A204.1 (cell line): ENCODE measurements around the gene OR4B1.
"Not testable (repeated sequence)": the region's sequence is repeated elsewhere in the genome, so short reads cannot be mapped to it uniquely, and the experiment has no call there.

Experiments
- FAIRE-seq: peaks from 2 replicates; lab custom pipeline; 2012; peaks lifted over from hg19 to GRCh38; lab: Jason Lieb, UNC

OR4B1 gene, protein sequence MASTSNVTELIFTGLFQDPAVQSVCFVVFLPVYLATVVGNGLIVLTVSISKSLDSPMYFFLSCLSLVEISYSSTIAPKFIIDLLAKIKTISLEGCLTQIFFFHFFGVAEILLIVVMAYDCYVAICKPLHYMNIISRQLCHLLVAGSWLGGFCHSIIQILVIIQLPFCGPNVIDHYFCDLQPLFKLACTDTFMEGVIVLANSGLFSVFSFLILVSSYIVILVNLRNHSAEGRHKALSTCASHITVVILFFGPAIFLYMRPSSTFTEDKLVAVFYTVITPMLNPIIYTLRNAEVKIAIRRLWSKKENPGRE

GRCh38 chr11:48216510-48216909 lies at the start of gene OR4B1:
OR4B1 (plus strand) TSS chr11:48216810; CDS start chr11:48216810, 0 bp downstream.
- no peak for FAIRE-seq

DNA sequence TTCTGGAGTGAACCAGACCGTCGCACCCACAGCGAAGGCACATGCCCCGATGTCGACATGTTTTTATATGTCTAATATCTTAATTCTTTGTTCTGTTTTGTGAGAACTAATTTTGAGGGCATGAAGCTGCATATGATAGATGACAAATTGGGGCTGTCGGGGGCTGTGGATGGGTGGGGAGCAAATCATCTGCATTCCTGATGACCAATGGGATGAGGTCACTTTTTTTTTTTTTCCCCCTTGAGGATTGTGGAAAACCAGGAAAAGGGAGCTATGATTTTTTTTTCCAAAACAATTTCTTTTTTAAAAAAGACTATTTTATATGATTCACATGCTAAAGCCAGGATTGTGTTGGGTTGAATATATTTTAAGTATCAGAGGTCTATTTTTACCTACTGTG lies 49.2 kb upstream of the OR4B1 start:
- no peak for FAIRE-seq

- no peak for FAIRE-seq
Observed at GRCh38 chr11:48168815-48169214, 47.8 kb upstream of the OR4B1 start.

- FAIRE-seq, result no peak
Observed at GRCh38 chr11:48169259-48169658, 47.4 kb upstream of the OR4B1 start.

DNA sequence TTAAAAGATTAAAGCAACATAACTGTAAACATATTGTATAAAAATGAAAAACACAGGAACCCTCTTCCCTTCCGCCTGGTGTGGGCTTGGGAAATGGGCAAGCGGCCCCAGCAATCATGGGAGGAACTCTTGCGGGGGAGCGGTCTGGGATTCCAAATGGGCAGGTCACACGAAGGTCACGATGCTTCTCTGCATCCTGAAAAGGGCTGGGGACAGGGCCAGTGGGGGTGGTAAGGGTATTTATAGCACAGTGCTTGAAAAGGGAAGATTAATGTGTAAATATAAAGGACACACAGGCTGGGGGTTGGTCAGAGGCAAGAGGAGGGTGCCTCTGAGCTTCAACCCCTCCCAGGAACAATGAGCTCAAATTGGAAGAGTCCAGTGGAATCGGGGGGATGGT lies 46.9 kb upstream of the OR4B1 start:
- no peak for FAIRE-seq

DNA sequence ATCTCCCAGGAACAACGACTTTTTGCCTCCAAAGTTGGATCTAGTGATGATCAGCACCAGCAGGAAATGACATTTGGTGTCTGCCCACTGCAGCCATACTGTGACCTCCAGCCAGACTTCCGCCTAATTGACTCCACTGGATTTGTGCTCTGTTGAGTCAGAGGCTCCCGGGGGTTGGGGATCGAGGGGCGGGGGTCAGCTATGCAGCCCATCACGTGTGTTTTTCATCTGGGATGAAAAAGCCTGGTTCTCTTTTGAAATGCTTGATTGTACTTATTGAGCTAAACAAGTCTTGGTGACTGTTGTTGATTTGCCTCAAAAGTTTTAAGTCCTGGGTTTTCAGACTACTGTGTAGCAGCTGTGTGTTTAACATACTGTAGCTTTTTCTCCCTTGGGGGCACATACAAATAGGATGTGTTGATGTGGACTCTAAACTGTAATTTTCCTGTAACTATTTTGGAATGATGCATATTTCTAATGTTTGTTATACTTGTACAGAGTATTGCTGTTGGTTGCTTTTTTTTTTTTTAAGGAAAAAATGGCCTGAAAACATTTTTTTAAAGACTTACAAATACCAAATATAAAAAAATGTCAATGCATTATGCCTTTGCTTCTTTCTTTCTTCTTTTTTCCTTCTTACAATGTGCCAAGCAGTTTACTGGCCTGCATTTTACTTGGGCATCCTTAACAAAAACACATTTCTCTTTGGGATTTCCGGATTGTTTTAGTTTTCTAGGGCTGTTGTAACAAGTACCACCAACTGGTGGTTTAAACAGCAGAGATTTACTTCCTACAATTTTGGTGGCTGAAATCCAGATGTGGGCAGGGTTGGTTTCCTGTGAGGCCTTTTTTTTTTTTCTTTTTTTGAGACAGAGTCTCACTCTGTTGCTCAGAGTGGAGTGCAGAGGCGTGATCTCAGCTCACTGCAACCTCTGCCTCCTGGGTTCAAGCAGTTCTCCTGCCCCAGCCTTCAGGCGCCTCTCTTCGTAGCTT lies 46.1 kb upstream of the OR4B1 start:
- no peak for FAIRE-seq

DNA sequence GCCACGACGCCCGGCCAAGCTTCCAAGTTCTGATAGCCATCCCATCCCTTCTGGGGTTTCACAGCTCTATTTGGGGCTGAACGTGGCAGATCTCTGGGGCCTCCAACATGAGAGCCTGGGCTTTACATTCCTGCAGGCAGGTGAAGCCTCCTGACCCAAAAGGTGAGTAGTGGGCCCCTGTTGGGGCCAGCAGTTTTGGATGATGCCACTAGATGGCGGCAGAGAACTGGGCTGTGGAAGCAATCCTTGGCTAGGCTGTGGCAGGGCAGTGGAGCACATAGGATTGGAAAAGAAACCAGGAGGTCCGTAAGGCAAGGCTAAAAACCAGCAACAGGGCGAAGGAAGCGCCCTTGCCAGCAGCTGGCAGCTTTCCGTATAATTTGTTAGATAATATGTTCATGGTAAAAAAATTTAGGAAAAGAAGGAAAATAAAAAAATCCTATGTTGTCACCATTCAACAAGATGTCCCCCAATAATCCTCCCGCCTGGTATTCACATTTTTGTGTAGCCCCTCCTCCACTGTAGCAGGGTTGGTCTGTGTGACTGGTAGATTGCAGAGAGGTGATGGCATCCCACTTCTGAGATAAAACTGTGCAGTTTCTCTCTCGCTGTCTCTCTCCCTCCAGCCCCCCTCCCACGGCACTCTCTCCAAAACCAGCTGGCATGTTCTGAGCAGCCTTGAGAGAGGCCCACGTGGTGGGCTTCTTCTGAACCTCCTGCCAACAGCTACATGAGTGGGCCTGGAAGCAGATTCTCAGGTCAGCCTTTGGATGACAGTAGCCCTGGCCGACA lies 43.6 kb upstream of the OR4B1 start:
- FAIRE-seq, result no peak

DNA sequence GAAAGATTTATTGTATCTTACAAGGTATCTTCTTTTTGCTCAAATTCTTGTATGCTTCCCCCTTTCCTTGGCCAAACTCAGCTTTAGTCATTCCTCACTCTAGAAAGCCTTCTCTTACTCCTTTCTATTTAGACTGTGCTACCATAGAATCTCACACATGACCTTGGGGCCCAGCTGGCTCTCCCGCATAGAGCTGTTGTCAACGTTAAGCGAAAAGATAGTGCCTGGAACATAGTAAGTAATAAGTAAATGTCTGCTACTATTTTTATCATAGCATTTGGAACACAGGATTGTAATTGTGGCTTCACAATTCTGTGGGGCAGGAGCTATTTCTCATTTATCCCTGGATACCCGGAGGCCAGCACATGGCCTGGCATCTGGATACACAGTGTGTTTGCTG lies 38.9 kb upstream of the OR4B1 start:
- FAIRE-seq, result no peak

- FAIRE-seq, result no peak
Observed at GRCh38 chr11:48180627-48181026, 36.0 kb upstream of the OR4B1 start.

- no peak for FAIRE-seq
Observed at GRCh38 chr11:48182860-48183526, 33.6 kb upstream of the OR4B1 start.

DNA sequence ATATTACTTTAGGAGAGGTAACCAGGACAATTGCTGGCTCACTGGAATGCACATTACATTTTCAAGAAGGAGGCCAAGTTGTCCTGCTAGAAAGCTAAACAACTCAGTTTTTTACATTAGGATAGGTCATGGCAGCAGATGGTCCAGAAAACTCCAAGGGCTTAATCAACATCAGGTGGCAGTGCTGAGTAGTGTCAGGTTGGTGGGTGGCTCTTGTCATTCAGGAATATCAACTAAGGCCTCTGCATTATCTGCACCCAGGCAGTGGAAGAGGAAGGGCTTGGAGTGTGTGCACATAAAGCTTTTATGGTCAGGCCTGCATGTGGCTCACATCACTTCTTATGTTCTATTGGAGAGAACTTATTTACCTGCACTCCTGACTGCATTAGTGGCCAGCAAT lies 32.2 kb upstream of the OR4B1 start:
- no peak for FAIRE-seq

- not testable (repeated sequence) for FAIRE-seq
Observed at GRCh38 chr11:48190906-48191654, 25.5 kb upstream of the OR4B1 start.

DNA sequence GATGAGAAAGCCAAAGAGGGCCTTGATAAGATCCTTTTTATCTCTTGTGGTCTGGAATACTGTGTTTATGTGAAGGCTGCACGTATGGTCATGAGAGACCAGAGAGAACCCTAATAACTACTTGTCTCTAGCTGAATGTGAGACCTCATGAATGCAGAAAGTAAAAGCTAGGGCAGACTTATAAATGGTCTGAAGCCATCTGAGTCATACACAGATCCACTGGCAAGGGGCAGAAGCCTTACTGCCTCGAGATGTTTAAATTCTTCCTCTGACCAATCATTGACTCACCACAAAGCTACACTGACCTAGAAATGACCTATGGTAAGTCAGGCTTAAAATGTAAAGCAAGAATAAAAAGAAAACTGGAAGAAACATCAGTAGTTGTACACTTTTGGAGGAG lies 22.7 kb upstream of the OR4B1 start:
- no peak for FAIRE-seq

- no peak for FAIRE-seq
Observed at GRCh38 chr11:48207881-48208280, 8.7 kb upstream of the OR4B1 start.

DNA sequence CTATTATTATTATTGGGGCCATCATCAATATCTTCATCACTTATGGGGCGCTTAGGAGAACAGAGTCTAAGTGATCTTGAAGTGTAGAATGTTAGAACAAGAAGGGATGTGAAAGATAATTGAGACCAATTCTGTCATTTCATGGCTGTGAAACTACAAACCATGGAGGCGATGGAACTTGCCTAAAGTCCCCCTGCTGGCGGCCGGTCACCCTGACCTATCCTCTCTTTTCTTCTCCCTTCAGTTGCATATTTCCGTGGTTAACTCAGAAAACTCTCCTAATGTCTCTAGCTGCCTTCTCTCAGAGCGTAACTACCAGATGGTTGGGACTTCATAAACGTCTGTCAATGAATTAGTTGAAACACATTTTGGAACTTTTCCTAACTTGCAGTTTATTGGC lies 6.6 kb upstream of the OR4B1 start:
- FAIRE-seq, result no peak

DNA sequence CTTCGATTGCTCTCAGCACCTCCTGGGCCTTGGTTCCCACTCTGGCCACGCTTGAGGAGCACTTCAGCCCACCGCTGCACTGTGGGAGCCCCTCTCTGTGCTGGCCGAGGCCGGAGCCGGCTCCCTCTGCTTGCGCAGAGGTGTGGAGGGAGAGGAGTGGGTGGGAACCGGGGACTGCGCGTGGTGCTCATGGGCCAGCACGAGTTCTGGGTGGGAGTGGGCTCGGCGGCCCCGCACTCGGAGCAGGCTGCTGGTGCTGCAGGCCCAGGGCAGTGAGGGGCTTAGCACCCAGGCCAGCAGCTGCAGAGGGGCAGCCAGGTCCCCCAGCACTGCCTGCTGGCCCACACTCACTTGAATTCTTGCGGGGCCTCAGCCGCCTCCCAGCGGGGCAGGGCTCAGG lies 12.2 kb downstream of the OR4B1 start:
- FAIRE-seq, result no peak

DNA sequence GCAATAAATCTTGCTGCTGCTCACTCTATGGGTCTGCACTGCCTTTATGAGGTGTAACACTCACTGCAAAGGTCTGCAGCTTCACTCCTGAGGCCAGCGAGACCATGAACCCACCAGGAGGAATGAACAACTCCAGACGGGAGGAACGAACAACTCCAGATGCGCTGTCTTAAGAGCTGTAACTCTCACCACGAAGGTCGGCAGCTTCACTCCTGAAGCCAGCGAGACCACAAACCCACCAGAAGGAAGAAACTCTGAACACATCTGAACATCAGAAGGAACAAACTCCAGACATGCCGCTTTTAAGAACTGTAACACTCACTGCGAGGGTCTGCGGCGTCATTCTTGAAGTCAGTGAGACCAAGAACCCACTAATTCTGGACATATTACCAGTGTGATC lies 13.4 kb downstream of the OR4B1 start:
- FAIRE-seq, result not testable (repeated sequence)

DNA sequence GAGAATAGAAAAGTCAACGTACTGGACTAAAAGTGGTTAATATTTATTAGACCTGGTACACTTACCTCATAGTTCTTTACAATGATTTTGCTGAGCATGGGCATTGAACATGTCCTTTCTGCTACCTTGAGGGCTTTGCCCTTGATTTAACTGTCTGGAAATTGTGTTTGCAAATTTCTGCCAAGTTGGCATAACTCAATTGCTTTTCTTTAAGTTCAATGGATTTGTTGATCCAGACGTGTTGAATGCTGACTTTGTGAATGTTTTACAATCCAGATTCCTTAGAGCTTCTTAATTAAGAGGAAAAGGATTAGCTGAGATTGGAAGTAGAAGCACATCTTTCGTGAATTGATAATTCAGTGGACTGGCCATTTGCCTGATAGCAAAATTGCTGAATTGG lies 21.1 kb downstream of the OR4B1 start:
- no peak for FAIRE-seq

GRCh38 chr11:48242501-48242900 lies 25.9 kb downstream of the OR4B1 start:
- FAIRE-seq, result no peak

DNA sequence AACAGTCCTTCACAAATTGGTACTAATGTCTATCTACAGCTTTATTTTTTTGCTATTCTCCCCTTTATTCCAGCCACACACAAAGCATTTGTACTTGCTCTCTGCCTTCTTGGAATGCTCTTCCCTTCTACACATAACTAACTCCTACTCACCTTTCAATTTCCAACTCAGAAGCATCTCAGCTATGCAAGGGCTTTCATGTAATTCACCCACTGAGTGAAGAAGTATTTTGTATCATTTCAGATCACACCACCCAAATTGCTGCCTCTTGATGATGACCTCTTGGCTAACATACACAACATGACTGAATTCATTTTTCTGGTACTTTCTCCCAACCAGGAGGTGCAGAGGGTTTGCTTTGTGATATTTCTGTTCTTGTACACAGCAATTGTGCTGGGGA lies 28.2 kb downstream of the OR4B1 start, which contains the start of gene OR4X2:
OR4X2 (plus strand) TSS at position 301 of the 400 bp plus-strand sequence; CDS start at position 301, 0 bp downstream.
- no peak for FAIRE-seq

GRCh38 chr11:48248902-48249301 lies 32.3 kb downstream of the OR4B1 start:
- FAIRE-seq, result no peak
